Epidermal melanocyte (primary cell): ENCODE results near the gene MED25.

Experiments used
- DNase-seq: peaks from one replicate; pipeline ENCODE4 v3.0.0; 2011; ENCODE audit warnings: low spot score; ENCODE audit not compliant: insufficient read length

The MED25 gene

GRCh38 chr19:49817964-49818648, at the start of gene MED25:
Gene MED25 (plus strand): TSS chr19:49818289. CDS start chr19:49818342, 53 bp downstream.
- peak; percentile 87 for DNase-seq

GRCh38 chr19:49770529-49770928, 47.6 kb upstream of the MED25 start:
- DNase-seq, result no peak

GRCh38 chr19:49771674-49772139, 46.4 kb upstream of the MED25 start:
- DNase-seq, result no peak

GRCh38 chr19:49772850-49773432, 45.1 kb upstream of the MED25 start:
- DNase-seq, result no peak

GRCh38 chr19:49773663-49774350, 44.3 kb upstream of the MED25 start:
- no peak for DNase-seq

- DNase-seq, result no peak
These were observed 43.1 kb upstream of the MED25 start for GRCh38 chr19:49774969-49775368.

GRCh38 chr19:49775742-49776370, 42.2 kb upstream of the MED25 start:
- no peak for DNase-seq

- DNase-seq, result no peak
These were observed 41.7 kb upstream of the MED25 start for GRCh38 chr19:49776371-49776764.

- DNase-seq, result no peak
These were observed 38.1 kb upstream of the MED25 start for GRCh38 chr19:49779731-49780555.

- DNase-seq, result no peak
These were observed 37.2 kb upstream of the MED25 start for GRCh38 chr19:49780861-49781260.

- no peak for DNase-seq
These were observed 36.7 kb upstream of the MED25 start for GRCh38 chr19:49781394-49781793.

GRCh38 chr19:49782515-49782914, 35.6 kb upstream of the MED25 start:
- no peak for DNase-seq

- no peak for DNase-seq
These were observed 31.7 kb upstream of the MED25 start for GRCh38 chr19:49786376-49786820.

GRCh38 chr19:49787746-49788145, 30.3 kb upstream of the MED25 start:
- no peak for DNase-seq

GRCh38 chr19:49788857-49789256, 29.2 kb upstream of the MED25 start:
- no peak for DNase-seq

- DNase-seq, result no peak
These were observed 27.2 kb upstream of the MED25 start for GRCh38 chr19:49790866-49791265.

GRCh38 chr19:49791776-49792445, 26.2 kb upstream of the MED25 start:
- DNase-seq, result no peak

GRCh38 chr19:49792829-49793560, 25.1 kb upstream of the MED25 start:
- DNase-seq, result no peak

- DNase-seq, result no peak
These were observed 24.6 kb upstream of the MED25 start for GRCh38 chr19:49793561-49793840.

- no peak for DNase-seq
These were observed 22.5 kb upstream of the MED25 start for GRCh38 chr19:49795615-49796014.
